NCI-H2107 treated with DMSO at 0.1 percent for 48 hours (cell line): ENCODE data around the gene GYG1.

Experiments used
- DNase-seq: peaks from one replicate; lab custom pipeline; 2025; ENCODE audit not compliant: unreplicated experiment; lab: John Stamatoyannopoulos, UW

GYG1 gene

DNA sequence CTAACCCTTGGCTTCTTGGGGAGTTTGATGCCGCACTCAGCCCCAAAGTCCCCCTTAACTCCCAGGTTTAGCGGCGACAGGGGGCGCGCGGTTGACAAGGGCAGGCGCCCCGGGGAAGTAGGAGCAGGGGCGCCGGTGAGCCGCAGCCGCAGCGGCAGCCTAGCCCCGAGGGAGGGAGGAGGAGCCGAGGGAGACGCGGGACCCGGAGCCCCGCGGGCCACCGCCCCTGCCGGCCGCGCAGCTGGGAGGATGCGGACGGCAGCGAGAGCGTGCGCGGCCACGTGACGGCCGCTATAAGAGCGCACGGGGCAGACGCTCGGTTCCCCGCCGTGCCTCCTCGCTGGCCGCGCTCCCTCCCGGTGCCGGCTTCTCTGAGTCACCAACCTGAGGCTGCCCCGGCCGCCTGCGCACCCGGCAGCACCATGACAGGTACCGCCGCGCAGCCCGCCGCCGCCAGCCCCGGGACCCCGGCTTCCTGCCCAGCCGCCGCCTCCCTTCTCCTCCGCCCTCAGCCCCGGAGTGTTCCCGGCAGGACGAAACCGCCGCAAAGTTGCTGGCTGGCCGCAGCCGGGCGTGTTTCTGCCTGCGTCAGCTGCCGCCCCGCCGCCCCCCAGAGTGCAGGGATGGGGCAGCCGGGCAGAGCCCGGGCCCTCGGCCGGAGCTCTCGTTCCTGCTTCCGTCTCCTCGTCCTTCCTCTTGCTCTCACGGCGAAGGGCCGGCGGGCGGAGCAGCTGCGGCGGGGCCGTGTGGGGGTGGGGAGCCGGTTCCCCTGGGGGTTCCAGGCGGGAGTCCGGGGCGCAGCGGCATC lies at the start of gene GYG1:
GYG1 (plus strand) TSS at position 322 of the 808 bp plus-strand sequence; CDS start at position 423, 101 bp downstream.
- peak; percentile 15 for DNase-seq

- peak; percentile 74 for DNase-seq
These were observed 47.7 kb upstream of the GYG1 start for GRCh38 chr3:148943506-148944205.

DNA sequence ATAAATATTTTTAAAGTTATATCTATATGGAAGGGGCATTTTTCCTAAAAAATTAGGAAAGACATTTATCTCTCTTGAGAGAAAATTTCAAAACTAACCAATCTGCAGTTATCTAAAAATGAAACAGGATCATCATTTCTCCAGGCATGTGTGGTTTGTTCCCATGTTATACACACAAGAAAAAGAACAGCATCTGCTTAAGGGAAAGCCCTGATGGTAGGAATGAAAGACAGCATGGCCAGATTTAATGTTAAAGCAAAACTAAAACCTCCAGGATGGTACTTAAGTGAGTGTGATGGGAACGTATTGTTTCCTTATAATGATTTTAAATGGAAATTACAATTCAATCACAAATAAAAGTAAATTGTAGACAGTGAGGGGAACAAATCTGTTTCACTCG lies 46.2 kb upstream of the GYG1 start:
- DNase-seq, result no peak

- no peak for DNase-seq
These were observed 42.3 kb upstream of the GYG1 start for GRCh38 chr3:148948913-148949657.

DNA sequence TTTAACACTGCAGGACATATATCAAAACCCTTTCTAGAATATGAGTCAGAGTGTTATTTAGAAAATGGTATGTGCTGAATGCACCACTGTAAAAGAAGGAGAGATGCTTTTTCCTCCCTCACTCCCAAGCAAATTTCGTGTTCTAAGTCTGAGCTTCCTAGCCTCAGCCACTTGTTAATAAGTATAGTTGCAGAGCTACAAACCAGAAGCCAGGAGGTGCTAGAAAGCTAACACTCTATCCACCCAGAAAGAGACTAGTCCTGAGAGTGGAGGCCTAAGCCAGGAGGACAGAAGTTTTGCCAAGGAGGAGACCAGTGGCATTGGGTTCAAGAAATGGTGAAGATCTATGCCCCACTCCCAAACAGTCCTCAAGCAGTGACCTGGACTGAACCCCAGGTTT lies 40.5 kb upstream of the GYG1 start:
- DNase-seq, result no peak

- DNase-seq, result no peak
These were observed 39.6 kb upstream of the GYG1 start for GRCh38 chr3:148951599-148952361.

DNA sequence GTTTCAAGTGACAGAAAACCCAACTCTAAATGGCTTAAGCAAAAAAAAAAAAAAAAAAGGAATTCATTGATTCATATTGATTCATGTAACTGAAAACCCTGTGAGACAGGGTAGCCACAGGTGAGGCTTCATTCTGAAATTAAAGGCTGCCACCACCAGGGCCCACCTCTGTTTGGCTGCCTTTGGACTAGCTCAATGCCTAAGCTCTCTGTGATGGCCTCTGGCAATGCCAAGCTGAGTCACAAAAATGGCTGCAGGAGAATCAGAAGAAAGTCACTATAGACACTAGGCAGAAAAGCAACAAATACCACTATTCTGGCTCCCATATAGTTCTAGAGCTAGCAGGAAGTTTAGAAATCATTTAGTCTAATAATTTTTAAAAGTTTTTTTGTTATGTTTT lies 38.2 kb upstream of the GYG1 start:
- DNase-seq, result no peak

- no peak for DNase-seq
These were observed 36.4 kb upstream of the GYG1 start for GRCh38 chr3:148954981-148955380.

DNA sequence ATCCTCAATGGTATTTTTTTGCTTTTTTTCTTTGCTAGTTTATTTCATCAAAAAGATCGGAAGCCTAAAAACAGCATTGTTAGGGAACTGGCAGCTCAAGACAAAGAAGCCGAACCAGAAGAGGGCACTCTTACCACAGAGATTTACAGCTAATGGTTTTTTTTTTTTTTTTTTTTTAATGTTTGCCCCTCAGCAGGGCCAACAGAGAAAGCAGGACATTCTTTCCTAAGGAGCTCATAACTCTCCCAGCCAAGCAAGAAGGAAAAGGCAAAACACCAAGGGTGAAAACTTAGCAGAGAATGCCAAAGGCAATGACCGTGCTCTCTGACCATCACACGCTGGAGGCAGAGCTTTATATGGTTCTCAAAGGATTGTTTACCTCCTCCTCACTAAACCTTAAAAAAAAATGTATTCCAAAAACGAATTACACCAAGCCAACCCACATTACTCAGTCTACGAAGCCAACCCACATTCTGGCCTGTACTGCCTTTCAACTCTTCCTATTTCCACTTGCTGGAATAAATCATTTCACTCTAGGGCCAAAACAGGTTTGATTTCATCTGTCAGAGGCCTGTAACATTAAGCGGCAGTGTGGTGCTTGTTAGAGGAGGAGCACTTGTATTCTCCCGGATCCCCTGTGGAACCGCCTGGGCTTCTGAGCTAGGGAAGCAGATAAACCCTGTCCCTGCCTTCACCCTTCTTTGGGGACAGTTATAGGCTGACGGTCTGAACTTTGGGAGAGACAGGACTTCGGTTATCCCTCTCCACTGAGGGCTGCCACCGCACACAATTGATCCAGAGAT lies 35.6 kb upstream of the GYG1 start:
- peak; percentile 68 for DNase-seq

GRCh38 chr3:148957586-148957985 lies 33.8 kb upstream of the GYG1 start:
- peak; percentile 6 for DNase-seq

GRCh38 chr3:148958696-148959095 lies 32.6 kb upstream of the GYG1 start:
- DNase-seq, result no peak

GRCh38 chr3:148962513-148962912 lies 28.8 kb upstream of the GYG1 start:
- no peak for DNase-seq

DNA sequence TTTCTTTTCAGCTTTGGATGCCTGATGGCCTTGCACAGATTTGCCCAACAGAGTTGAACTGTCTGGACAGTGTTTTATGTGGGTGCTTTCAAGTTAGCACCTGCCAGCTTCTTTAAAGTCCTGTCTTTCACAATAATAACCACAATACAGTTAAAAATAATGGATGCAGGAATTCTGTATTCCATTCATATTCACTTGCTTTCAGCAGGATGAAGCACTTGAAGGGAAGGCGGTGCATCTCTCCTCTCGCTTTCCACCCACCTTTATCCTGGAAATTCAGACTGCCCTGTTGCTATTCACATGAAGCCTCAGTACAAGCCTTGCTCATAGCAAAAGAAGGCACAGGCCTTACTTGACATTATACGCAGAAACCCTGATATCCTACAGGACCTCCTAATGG lies 26.5 kb upstream of the GYG1 start:
- peak; percentile 1 for DNase-seq

GRCh38 chr3:148968321-148968720 lies 23.0 kb upstream of the GYG1 start:
- DNase-seq, result no peak

GRCh38 chr3:148970271-148970670 lies 21.1 kb upstream of the GYG1 start:
- DNase-seq, result no peak

DNA sequence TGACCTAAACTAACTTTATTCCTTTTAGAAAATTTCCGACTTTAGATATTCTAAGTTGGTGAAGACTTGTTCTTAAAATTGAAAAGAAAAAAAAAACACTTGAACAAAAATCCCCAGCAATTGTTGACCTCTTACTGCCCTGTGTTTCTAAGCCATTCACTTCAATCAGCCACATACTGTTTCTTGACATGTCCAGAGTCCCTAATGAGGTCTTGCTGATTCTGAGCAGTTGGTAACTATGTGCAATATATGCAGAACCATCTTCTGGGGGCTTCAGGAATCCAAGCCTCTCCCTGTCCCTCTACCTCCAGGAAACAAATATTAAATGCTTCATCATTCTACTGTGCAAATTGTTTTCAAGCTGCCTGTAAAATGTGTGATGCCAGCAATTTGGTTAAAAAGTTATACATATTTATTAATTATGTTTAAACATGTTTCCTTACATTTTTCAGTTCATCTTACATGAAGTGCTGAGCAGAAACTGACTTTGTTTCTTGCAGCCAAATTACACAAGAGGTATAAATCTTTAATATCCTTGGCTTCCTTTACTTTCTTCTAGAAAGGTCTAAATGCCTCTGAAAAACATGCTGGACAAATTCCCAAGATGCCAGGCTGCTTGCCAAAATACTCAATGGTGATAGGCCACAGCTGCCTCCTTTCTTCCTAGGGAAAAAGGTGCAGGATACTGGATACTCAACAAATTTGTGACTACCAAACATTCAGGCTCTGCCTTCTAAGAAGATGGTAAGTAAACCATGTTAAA lies 19.8 kb upstream of the GYG1 start:
- DNase-seq, result no peak

DNA sequence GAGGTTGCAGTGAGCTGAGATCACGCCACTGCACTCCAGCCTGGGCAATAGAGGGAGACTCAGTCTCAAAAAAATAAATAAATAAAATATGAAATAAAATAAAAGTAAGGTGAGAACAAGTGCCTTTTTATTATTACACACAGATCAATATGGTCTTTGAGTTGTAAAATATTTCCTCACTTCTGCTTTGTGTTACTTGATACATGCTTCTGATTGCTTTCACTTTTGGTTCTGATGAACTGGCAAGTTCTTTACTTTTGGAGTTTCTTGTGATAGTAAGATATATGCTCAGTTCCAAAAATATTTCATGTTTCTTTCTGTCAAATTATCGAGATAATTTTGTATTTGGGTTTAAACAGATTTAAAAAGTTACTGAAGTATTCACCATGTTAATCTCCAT lies 16.6 kb upstream of the GYG1 start:
- DNase-seq, result no peak

DNA sequence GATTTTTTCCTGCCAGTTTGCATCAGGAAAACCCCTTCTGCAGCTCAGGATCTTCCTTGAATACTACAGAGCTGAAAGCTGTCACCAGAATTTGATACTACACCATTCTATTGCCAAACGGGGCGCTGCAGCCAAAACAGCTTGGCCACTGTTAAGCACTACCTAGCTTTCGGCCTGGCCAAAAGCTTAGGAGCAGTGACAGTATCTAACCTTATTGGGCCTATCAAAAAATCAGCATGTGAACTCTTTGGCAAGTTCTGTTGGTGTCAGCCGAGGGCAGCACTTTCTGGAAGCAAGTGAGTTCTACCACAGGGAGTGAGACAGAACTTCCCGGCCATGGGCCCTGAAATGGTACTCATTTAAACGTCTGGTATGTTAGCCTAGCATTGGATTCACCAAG lies 16.1 kb upstream of the GYG1 start:
- DNase-seq, result no peak

DNA sequence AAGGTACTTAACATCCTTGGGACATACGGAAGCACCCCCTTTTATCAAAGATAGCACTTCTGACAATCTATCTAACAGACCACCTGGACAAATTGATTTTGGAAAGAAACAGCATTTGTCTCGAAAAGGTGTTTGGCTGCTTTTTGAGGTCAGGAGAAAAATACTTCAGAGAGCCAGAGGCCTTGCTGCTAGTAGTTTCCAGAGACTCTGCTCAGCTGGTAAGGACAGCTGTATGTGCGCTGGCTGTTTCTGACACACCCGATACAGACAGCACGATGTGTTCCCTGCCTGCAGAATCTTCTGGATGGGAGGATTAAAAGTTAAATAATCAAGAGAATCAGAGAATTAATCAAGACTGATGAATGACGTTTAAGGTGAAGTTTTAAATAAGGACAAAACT lies 15.6 kb upstream of the GYG1 start:
- DNase-seq, result no peak

DNA sequence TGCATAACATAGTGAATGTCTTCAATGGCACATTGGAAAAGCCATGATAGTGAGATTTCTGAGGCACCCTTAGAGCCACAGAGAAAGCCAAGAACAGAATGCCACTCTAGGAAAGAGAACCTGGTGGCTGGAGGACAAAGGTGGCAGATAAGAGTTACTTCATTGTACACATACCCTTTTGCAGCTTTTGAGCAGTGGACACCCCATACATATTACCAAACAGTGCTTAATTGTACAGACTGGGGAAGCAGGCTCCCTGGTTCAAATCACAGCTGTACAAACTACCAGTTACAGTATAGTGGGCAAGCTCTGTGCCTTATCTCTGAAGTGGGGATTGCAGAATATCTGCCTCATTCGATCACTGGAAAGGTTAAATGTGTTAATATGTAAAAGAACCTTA lies 10.1 kb upstream of the GYG1 start:
- DNase-seq, result no peak
